Nephron (organoid): Measurements from ENCODE around the gene ARX.

Experiments used
- H3K27ac Mint-ChIP-seq, 3 experiments: 2 replicates each; pipeline ENCODE4 v1.8.0; 2020; ENCODE audit warnings: mixed read lengths in 3 of 3, mild to moderate bottlenecking in 2 of 3, moderate library complexity in 1 of 3
- H3K27me3 Mint-ChIP-seq: 2 replicates; pipeline ENCODE4 v1.8.0; 2021; ENCODE audit warnings: low read depth, mild to moderate bottlenecking, moderate library complexity, mixed read lengths
- H3K36me3 Mint-ChIP-seq: 2 replicates; pipeline ENCODE4 v1.8.0; 2020; ENCODE audit warnings: low read depth, mixed read lengths
- H3K4me1 Mint-ChIP-seq: 2 replicates; pipeline ENCODE4 v1.8.0; 2020; ENCODE audit warnings: mixed read lengths
- H3K4me3 Mint-ChIP-seq, 3 experiments: 2 replicates each; pipeline ENCODE4 v1.8.0; 2020; ENCODE audit warnings: mild to moderate bottlenecking in 3 of 3, mixed read lengths in 3 of 3, moderate library complexity in 2 of 3
- H3K9me3 Mint-ChIP-seq: 2 replicates; pipeline ENCODE4 v1.8.0; 2020; ENCODE audit warnings: mixed read lengths
- TF ChIP-seq, protein P1 (sequence below), 3 experiments: fragments of 200-600 bp; sonication (generic); IDR thresholded peaks; one replicate each; pipeline ENCODE4 v1.5.0; 2021; ENCODE audit warnings: antibody characterized with exemption in 3 of 3; ENCODE audit not compliant: unreplicated experiment in 3 of 3

ARX gene

DNA sequence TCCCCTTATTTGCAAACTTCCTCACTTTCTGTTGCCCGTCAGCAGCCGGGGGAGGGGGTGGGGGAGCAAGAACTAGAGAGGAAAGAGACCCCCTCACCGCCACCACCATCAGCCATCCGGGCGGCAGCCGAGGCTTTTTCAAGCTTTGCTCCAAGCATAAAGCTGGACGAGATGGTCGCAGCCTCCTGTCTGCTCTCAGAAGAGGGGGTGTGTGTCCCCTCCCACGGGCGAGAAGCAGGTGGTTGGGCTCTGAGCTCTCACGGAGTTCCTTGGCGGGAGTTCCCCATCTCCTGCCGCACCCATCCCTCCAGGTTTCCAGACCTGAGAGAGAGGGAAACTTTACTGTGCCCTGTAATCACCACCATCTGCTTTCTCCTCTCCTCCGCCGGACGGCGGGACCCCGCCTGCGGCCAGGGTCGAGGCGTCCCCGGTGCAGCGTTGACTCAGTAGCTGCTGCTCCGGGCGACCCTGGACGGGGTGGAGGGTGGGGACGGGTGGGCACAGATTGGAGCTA, 4.7 kb upstream of the ARX start:
- H3K4me1 Mint-ChIP-seq, result peaks cover 63% of the 10 kb centered on the region
- H3K27ac Mint-ChIP-seq, result no peak overlapping the region
- no peaks in the 10 kb centered on the region for H3K9me3 Mint-ChIP-seq
- TF ChIP-seq, protein P1, sequence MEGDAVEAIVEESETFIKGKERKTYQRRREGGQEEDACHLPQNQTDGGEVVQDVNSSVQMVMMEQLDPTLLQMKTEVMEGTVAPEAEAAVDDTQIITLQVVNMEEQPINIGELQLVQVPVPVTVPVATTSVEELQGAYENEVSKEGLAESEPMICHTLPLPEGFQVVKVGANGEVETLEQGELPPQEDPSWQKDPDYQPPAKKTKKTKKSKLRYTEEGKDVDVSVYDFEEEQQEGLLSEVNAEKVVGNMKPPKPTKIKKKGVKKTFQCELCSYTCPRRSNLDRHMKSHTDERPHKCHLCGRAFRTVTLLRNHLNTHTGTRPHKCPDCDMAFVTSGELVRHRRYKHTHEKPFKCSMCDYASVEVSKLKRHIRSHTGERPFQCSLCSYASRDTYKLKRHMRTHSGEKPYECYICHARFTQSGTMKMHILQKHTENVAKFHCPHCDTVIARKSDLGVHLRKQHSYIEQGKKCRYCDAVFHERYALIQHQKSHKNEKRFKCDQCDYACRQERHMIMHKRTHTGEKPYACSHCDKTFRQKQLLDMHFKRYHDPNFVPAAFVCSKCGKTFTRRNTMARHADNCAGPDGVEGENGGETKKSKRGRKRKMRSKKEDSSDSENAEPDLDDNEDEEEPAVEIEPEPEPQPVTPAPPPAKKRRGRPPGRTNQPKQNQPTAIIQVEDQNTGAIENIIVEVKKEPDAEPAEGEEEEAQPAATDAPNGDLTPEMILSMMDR (IDR thresholded peaks at IDR 0.05; ENCODE audit: unreplicated experiment in 3 of 3), result no peak
- H3K36me3 Mint-ChIP-seq, result no peaks in the 10 kb centered on the region
- peaks cover 98% of the 10 kb centered on the region for H3K27me3 Mint-ChIP-seq
- peak overlapping the region; percentile 66 to 72 (median 66) for H3K4me3 Mint-ChIP-seq

DNA sequence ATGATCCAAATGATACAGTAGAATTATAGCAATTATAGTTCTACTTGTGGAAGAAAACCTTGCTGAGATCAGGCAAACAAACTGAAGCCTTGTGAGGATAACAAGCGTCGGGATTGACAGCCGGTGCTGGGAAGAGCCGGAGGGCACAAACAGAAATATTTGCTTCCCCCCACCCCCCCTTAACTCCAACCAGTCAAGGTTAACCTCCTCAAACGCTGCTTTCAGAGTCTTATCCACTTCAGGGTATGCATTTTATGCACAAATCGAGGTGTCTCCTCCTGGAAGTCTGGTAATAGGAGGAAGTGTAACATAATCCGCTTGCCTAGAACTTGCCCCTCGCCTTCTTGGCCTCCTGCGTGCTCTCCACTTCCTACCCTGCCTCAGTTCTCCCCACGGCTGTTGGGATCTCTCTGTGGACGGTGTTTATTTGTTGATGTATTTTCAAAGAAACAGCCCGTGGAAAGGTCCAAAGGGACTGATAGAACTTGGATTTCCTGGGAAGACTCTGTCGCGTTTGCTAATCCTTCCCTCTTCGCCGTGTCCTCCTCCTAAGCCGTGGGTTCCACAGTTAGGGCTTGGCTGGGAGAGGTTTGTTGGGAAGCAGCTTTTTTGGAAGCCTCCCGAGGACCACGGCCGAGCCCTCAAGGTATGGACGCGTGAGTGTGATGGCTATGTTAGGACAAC, 4.1 kb upstream of the ARX start:
- H3K4me1 Mint-ChIP-seq, result peaks cover 63% of the 10 kb centered on the region
- no peak overlapping the region for H3K27ac Mint-ChIP-seq
- peak overlapping the region; percentile 66 to 72 (median 66) for H3K4me3 Mint-ChIP-seq
- no peaks in the 10 kb centered on the region for H3K9me3 Mint-ChIP-seq
- H3K36me3 Mint-ChIP-seq, result no peaks in the 10 kb centered on the region
- peaks cover 98% of the 10 kb centered on the region for H3K27me3 Mint-ChIP-seq
- TF ChIP-seq, protein P1 (IDR thresholded peaks at IDR 0.05; ENCODE audit: unreplicated experiment in 3 of 3), result no peak

DNA sequence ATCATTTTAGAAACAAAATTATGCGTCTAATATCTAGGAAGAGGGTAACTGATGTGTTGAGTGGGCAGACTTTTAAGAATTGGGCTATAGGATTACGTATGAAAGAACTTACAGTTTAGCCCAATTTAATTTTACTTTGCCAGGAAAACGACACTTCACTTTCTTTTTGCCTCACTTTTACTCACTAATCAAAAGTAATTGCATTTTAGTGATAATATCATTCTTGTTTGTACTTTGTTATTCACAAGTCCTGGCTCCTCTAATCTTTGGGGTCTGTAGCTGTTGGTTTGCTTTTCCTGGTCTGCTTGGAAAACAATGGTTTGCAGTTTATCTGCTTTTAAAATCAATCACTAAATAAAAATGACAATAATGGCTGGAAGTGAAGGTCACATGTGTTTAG, 2.9 kb upstream of the ARX start:
- Mint-ChIP-seq H3K36me3 (no peaks in the 10 kb centered on the region), H3K27me3 (peaks cover 98% of the 10 kb centered on the region), H3K4me3 (peak overlapping the region in 1 of 3 experiments; percentile 56), H3K27ac (no peak overlapping the region), H3K9me3 (no peaks in the 10 kb centered on the region), H3K4me1 (peaks cover 55% of the 10 kb centered on the region)
- TF ChIP-seq, protein P1 (IDR thresholded peaks at IDR 0.05; ENCODE audit: unreplicated experiment in 3 of 3), result no peak

DNA sequence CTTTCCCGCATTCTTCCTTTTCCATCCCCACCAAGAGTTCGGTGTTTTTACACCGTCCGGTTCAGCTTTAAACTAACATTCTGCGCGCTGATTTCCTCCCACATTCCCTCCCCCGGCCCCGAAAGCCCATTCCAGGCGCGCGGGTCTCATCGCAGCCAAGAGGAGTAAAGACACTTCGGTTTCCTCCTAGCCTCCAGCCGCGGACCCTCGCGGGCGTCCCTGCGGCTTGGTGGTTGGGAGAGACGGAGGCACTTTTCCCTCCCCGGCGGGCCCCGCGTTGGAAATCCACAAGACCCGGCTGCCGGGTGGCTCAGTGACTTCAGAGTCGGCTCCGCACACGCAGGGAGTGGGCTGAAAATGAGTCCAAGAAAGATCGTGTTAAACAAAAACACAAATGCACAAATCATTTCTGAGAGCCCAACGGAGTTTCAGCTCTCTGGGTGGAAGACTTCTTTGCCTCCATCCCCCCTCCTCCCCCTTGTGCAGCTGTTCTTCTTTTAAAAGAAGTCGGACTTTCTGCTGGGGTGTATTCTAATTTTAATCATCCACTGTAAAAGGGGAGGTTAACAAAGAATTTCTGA, 2.0 kb upstream of the ARX start:
- Mint-ChIP-seq H3K9me3 (no peaks in the 10 kb centered on the region), H3K27me3 (peaks cover 96% of the 10 kb centered on the region), H3K27ac (peak overlapping the region in 1 of 3 experiments; percentile 4), H3K4me3 (peak overlapping the region; percentile 69 to 86 (median 76)), H3K36me3 (no peaks in the 10 kb centered on the region), H3K4me1 (peaks cover 52% of the 10 kb centered on the region)
- TF ChIP-seq, protein P1 (IDR thresholded peaks at IDR 0.05; ENCODE audit: unreplicated experiment in 3 of 3), result no peak

DNA sequence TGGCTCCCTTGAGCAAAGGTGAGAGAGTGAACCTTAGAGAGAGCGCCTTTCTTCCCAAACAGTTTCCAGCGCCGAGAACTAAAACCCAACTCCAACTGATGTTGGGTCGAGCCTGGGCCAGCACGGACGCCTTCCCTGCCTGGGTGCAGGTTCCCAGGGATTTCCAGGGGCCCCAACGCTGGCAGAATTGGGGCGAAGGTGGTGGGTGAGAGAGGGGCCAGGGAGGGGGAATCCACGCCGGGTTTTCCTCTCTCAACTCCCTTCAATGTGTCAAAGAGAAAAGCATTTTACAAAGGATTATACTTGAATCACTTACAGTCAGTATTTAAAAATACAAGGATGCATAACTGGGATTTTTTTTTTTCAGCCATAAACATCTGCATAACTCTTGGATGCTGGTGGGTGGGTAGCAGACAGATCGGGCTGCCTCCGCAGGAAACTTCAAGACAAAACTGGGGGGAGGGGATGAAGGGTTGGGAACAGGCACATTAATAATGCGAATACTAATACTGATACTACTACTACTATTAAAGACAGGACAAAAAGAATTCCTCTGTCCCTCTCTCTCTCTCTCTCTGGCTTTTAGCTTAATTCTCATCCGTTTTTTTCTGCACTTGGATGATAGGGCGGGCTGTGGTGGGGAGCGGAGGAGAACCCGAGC, 1.3 kb upstream of the ARX start:
- TF ChIP-seq, protein P1 (IDR thresholded peaks at IDR 0.05; ENCODE audit: unreplicated experiment in 3 of 3), result no peak
- H3K27ac Mint-ChIP-seq, result peak overlapping the region in 2 of 3 experiments; percentile 4 to 37
- no peaks in the 10 kb centered on the region for H3K36me3 Mint-ChIP-seq
- no peaks in the 10 kb centered on the region for H3K9me3 Mint-ChIP-seq
- peak overlapping the region; percentile 69 to 86 (median 76) for H3K4me3 Mint-ChIP-seq
- H3K27me3 Mint-ChIP-seq, result peaks cover 96% of the 10 kb centered on the region
- peaks cover 48% of the 10 kb centered on the region for H3K4me1 Mint-ChIP-seq
